Measurements from ENCODE around the gene PHF10.

The PHF10 gene

GRCh38 chr6:169723200-169723909, 945 bp downstream of the PHF10 start:
- peak overlapping the region; percentile 72 for H3K4me3 ChIP-seq (ENCODE audit: low read depth, low read length)
- TF ChIP-seq, protein P1, sequence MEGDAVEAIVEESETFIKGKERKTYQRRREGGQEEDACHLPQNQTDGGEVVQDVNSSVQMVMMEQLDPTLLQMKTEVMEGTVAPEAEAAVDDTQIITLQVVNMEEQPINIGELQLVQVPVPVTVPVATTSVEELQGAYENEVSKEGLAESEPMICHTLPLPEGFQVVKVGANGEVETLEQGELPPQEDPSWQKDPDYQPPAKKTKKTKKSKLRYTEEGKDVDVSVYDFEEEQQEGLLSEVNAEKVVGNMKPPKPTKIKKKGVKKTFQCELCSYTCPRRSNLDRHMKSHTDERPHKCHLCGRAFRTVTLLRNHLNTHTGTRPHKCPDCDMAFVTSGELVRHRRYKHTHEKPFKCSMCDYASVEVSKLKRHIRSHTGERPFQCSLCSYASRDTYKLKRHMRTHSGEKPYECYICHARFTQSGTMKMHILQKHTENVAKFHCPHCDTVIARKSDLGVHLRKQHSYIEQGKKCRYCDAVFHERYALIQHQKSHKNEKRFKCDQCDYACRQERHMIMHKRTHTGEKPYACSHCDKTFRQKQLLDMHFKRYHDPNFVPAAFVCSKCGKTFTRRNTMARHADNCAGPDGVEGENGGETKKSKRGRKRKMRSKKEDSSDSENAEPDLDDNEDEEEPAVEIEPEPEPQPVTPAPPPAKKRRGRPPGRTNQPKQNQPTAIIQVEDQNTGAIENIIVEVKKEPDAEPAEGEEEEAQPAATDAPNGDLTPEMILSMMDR (IDR thresholded peaks at IDR 0.05; ENCODE audit: low read depth, low read length, missing control alignments), result no peak
- in situ Hi-C loops (cut with HindIII; ENCODE audit: low sequenced_read_pairs), result no loop called here
- DNase-seq (ENCODE audit: low read depth), result no peak

DNA sequence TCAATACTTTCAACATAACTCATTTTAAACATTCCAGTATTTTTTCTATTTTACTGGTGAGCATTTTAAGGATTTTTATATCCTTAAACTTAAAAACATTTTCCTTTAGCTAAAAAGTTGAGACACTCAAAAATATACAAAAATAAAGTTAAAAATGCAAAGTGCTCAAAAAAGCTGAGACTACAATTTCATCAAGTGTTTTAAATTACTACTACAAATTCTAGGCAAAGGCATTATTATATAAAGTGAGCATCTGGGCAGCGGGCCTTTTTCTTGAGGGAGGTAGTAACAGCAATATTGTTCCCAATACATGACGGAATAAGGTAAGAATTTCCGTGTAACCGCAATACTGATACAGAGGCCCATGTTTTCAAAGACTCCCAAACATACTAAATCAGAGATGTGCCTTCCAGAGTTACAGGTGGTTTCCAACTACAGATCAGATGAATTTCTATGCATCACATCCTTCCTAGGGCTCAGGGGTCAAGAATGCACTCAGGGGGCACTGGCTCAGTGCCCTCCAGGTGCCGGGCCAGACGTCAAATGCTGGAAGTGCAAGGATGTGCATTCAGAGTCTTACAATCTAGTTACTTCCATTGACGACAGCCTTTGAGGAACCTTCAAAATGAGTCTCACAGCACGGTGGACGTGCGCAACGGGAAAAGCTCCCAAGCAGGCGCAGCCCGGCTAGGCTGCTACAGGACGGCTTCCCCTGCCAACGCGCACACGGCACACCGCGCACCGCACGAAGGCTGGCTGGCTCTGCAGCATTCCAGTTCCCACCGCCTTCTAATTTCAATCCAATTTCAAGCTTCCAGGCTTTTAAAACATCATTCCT, 1.7 kb downstream of the PHF10 start:
- DNase-seq (ENCODE audit: low read depth), result peak; percentile 67
- TF ChIP-seq, protein P1 (IDR thresholded peaks at IDR 0.05; ENCODE audit: low read depth, low read length, missing control alignments), result no peak
- in situ Hi-C loops (cut with HindIII; ENCODE audit: low sequenced_read_pairs), result no loop called here
- H3K4me3 ChIP-seq (ENCODE audit: low read depth, low read length), result peak overlapping the region; percentile 72

GRCh38 chr6:169720207-169720855, 4.0 kb downstream of the PHF10 start:
- no peak overlapping the region for H3K4me3 ChIP-seq (ENCODE audit: low read depth, low read length)
- DNase-seq (ENCODE audit: low read depth), result no peak
- in situ Hi-C loops (cut with HindIII; ENCODE audit: low sequenced_read_pairs), result no loop called here
- TF ChIP-seq, protein P1 (IDR thresholded peaks at IDR 0.05; ENCODE audit: low read depth, low read length, missing control alignments), result no peak

DNA sequence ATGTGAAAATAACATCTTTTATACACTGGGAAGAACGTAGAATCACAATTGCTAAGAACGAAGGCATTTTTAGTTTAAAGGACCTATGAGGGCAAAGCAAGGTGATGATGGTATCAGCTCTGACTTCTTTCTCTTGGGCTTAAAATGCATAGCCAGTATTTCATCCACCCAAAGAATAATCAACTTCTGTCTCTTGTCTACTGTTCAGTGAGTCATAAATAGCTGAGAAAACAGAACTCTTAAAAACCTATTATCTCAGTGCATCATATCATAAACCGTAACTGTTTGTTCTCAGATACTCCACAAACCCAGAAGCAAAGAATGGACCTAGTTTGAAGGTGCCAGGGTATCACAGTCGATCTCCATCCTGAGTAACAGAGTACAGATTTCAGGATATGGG, 5.2 kb downstream of the PHF10 start:
- TF ChIP-seq, protein P1 (IDR thresholded peaks at IDR 0.05; ENCODE audit: low read depth, low read length, missing control alignments), result no peak
- in situ Hi-C loops (cut with HindIII; ENCODE audit: low sequenced_read_pairs), result no loop called here
- H3K4me3 ChIP-seq (ENCODE audit: low read depth, low read length), result no peak overlapping the region
- no peak for DNase-seq (ENCODE audit: low read depth)

DNA sequence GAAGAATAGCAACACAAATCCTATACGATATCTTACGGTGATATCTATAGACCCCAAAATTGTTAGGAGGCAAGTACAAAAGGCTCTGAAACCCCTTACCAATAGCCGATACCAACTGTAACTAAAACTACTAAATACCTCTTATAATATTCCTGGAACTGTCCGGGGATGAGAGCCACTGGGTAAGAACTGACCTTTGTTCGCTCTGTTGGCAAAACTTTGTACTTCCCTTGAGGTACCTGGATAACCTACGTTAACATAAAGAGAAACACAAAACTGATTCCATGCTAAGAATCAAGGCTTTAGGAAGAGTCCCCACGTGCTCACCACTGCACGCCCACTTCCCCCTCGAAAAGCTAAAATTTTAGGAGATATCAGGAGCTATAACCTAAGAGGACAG, 9.7 kb downstream of the PHF10 start:
- in situ Hi-C loops (cut with HindIII; ENCODE audit: low sequenced_read_pairs), result no loop called here
- DNase-seq (ENCODE audit: low read depth), result no peak
- TF ChIP-seq, protein P1 (IDR thresholded peaks at IDR 0.05; ENCODE audit: low read depth, low read length, missing control alignments), result no peak
- H3K4me3 ChIP-seq (ENCODE audit: low read depth, low read length), result no peak overlapping the region

- DNase-seq (ENCODE audit: low read depth), result no peak
- no peak overlapping the region for H3K4me3 ChIP-seq (ENCODE audit: low read depth, low read length)
- TF ChIP-seq, protein P1 (IDR thresholded peaks at IDR 0.05; ENCODE audit: low read depth, low read length, missing control alignments), result no peak
- in situ Hi-C loops (cut with HindIII; ENCODE audit: low sequenced_read_pairs), result no loop called here
Observed at GRCh38 chr6:169714178-169714577, 10.1 kb downstream of the PHF10 start.

All from astrocyte of the cerebellum (primary cell).